Skeletal muscle satellite cell (primary cell): ENCODE measurements around the gene PREX1.
"Not testable (repeated sequence)": the region's sequence is repeated elsewhere in the genome, so short reads cannot be mapped to it uniquely, and the experiment has no call there.

ENCODE experiments used
- H3K27me3 ChIP-seq: 2 replicates; pipeline ENCODE4 v1.7.0; 2013; ENCODE audit warnings: low read length; ENCODE audit not compliant: control insufficient read depth, insufficient read depth
- H3K36me3 ChIP-seq: 2 replicates; pipeline ENCODE4 v1.7.0; 2013; ENCODE audit warnings: mild to moderate bottlenecking, control low read depth, low read length; ENCODE audit not compliant: insufficient read depth
- H3K4me1 ChIP-seq: 2 replicates; pipeline ENCODE4 v1.7.0; 2013; ENCODE audit warnings: low read length; ENCODE audit not compliant: control insufficient read depth, insufficient read depth
- H3K4me2 ChIP-seq: 2 replicates; pipeline ENCODE4 v1.7.0; 2013; ENCODE audit warnings: mild to moderate bottlenecking, low read length
- H3K4me3 ChIP-seq: 2 replicates; pipeline ENCODE4 v1.7.0; 2013; ENCODE audit warnings: low read length
- H3K9ac ChIP-seq: 2 replicates; pipeline ENCODE4 v1.7.0; 2013; ENCODE audit warnings: mild to moderate bottlenecking, low read depth, low read length, moderate library complexity
- H3K9me3 ChIP-seq: replicated peaks from 2 replicates; pipeline ENCODE4 v1.7.0; 2013; ENCODE audit warnings: mild to moderate bottlenecking, control low read depth, low read length

Gene PREX1

GRCh38 chr20:48815537-48815936, 12.3 kb downstream of the PREX1 start:
- Histone ChIP-seq H3K9me3 (no peaks in the 10 kb centered on the region), H3K27me3 (no peaks in the 10 kb centered on the region), H3K9ac (no peak overlapping the region), H3K4me2 (no peak overlapping the region), H3K36me3 (no peaks in the 10 kb centered on the region), H3K4me1 (no peaks in the 10 kb centered on the region), H3K4me3 (no peak overlapping the region)

GRCh38 chr20:48814633-48815032, 13.2 kb downstream of the PREX1 start:
- H3K4me3 ChIP-seq, result no peak overlapping the region

GRCh38 chr20:48813930-48814546, 13.8 kb downstream of the PREX1 start:
- H3K4me1 ChIP-seq, result no peaks in the 10 kb centered on the region
- H3K9ac ChIP-seq, result no peak overlapping the region
- H3K36me3 ChIP-seq, result no peaks in the 10 kb centered on the region

More at GRCh38 chr20:48814633-48815032, 13.2 kb downstream of the PREX1 start:
- no peaks in the 10 kb centered on the region for H3K9me3 ChIP-seq
- no peak overlapping the region for H3K4me2 ChIP-seq
- no peak overlapping the region for H3K9ac ChIP-seq
- H3K27me3 ChIP-seq, result no peaks in the 10 kb centered on the region
- H3K36me3 ChIP-seq, result no peaks in the 10 kb centered on the region
- H3K4me1 ChIP-seq, result no peaks in the 10 kb centered on the region

GRCh38 chr20:48813446-48813747, 14.4 kb downstream of the PREX1 start:
- no peaks in the 10 kb centered on the region for H3K36me3 ChIP-seq
- no peaks in the 10 kb centered on the region for H3K9me3 ChIP-seq
- H3K4me3 ChIP-seq, result no peak overlapping the region
- H3K9ac ChIP-seq, result no peak overlapping the region
- H3K4me2 ChIP-seq, result no peak overlapping the region
- no peaks in the 10 kb centered on the region for H3K4me1 ChIP-seq
- peaks cover 2% of the 10 kb centered on the region for H3K27me3 ChIP-seq

More at GRCh38 chr20:48813930-48814546, 13.8 kb downstream of the PREX1 start:
- Histone ChIP-seq H3K4me3 (no peak overlapping the region), H3K4me2 (no peak overlapping the region), H3K27me3 (no peaks in the 10 kb centered on the region), H3K9me3 (no peaks in the 10 kb centered on the region)

GRCh38 chr20:48812600-48813445, 15.0 kb downstream of the PREX1 start:
- Histone ChIP-seq H3K4me1 (peaks cover 2% of the 10 kb centered on the region), H3K27me3 (peaks cover 8% of the 10 kb centered on the region), H3K9me3 (no peaks in the 10 kb centered on the region), H3K4me2 (no peak overlapping the region), H3K9ac (no peak overlapping the region), H3K4me3 (no peak overlapping the region), H3K36me3 (no peaks in the 10 kb centered on the region)

GRCh38 chr20:48812114-48812513, 15.7 kb downstream of the PREX1 start:
- not testable (repeated sequence) for H3K36me3 ChIP-seq, H3K9ac ChIP-seq, H3K4me2 ChIP-seq, H3K4me1 ChIP-seq, H3K9me3 ChIP-seq, H3K4me3 ChIP-seq
- peaks cover 11% of the 10 kb centered on the region for H3K27me3 ChIP-seq

GRCh38 chr20:48809673-48810072, 18.1 kb downstream of the PREX1 start:
- H3K4me2 ChIP-seq, result no peak overlapping the region
- peaks cover 11% of the 10 kb centered on the region for H3K27me3 ChIP-seq
- no peaks in the 10 kb centered on the region for H3K36me3 ChIP-seq
- H3K4me1 ChIP-seq, result peaks cover 4% of the 10 kb centered on the region
- H3K4me3 ChIP-seq, result no peak overlapping the region
- H3K9me3 ChIP-seq, result peaks cover 7% of the 10 kb centered on the region
- H3K9ac ChIP-seq, result no peak overlapping the region

- H3K27me3 ChIP-seq, result peaks cover 11% of the 10 kb centered on the region
- H3K9ac ChIP-seq, result no peak overlapping the region
- H3K4me1 ChIP-seq, result peaks cover 4% of the 10 kb centered on the region
- H3K4me2 ChIP-seq, result no peak overlapping the region
- H3K36me3 ChIP-seq, result no peaks in the 10 kb centered on the region
- H3K9me3 ChIP-seq, result peaks cover 7% of the 10 kb centered on the region
- H3K4me3 ChIP-seq, result no peak overlapping the region
These were observed 19.3 kb downstream of the PREX1 start for GRCh38 chr20:48808382-48809034.

- peaks cover 11% of the 10 kb centered on the region for H3K27me3 ChIP-seq
- peaks cover 7% of the 10 kb centered on the region for H3K9me3 ChIP-seq
- H3K4me2 ChIP-seq, result no peak overlapping the region
- H3K4me3 ChIP-seq, result no peak overlapping the region
- H3K9ac ChIP-seq, result no peak overlapping the region
- no peaks in the 10 kb centered on the region for H3K36me3 ChIP-seq
- H3K4me1 ChIP-seq, result peaks cover 4% of the 10 kb centered on the region
These were observed 20.0 kb downstream of the PREX1 start for GRCh38 chr20:48807586-48808381.

- no peak overlapping the region for H3K9ac ChIP-seq
- peaks cover 7% of the 10 kb centered on the region for H3K9me3 ChIP-seq
- no peak overlapping the region for H3K4me3 ChIP-seq
- H3K4me1 ChIP-seq, result peaks cover 4% of the 10 kb centered on the region
- no peak overlapping the region for H3K4me2 ChIP-seq
- H3K27me3 ChIP-seq, result peaks cover 11% of the 10 kb centered on the region
- H3K36me3 ChIP-seq, result no peaks in the 10 kb centered on the region
These were observed 20.7 kb downstream of the PREX1 start for GRCh38 chr20:48807051-48807450.

- Histone ChIP-seq H3K27me3 (peaks cover 11% of the 10 kb centered on the region), H3K36me3 (no peaks in the 10 kb centered on the region), H3K9ac (no peak overlapping the region), H3K9me3 (peaks cover 7% of the 10 kb centered on the region), H3K4me2 (no peak overlapping the region), H3K4me3 (no peak overlapping the region), H3K4me1 (peaks cover 4% of the 10 kb centered on the region)
These were observed 22.1 kb downstream of the PREX1 start for GRCh38 chr20:48805716-48806115.
